Measurements from ENCODE around the gene LRRC10B.

GRCh38 chr11:61480261-61480993, 28.1 kb upstream of the LRRC10B start:
- no peak for TF ChIP-seq CTCF (IDR thresholded peaks at IDR 0.05)
- TF ChIP-seq POLR2A (IDR thresholded peaks at IDR 0.05): no peak

All from uterus (tissue), 2 donors.